ENCODE data around the gene KBTBD8.

KBTBD8 gene

DNA sequence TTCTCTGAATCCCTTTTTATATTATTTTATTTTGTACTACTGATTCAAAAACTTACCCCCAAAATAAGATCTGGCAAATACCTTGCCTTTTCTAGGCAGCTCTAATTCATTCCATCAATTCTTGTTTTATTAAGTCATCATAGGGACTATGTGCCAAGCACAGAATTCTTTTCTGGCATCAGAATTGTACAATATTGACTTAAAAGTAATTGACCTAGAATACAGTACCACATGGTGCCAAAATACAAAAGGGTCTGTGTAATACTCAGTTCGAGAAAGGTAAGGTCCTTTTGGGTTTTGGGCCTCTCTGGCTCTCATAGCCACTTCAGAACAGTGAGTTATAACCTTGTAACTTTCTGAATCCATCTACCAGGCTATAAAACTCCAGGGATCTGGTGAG, 46.2 kb downstream of the KBTBD8 start:
- Histone ChIP-seq H3K9ac (no peak overlapping the region), H3K27ac (no peak overlapping the region), H3K36me3 (ENCODE audit: control insufficient read depth, insufficient read depth, low read length) (no peaks in the 10 kb centered on the region), H2AFZ (no peak overlapping the region), H3K79me2 (no peaks in the 10 kb centered on the region), H3K4me2 (ENCODE audit: low read length) (no peak overlapping the region), H3K9me3 (ENCODE audit: control insufficient read depth, low read length) (no peaks in the 10 kb centered on the region), H3K4me1 (no peaks in the 10 kb centered on the region), H3K27me3 (ENCODE audit: control insufficient read depth, insufficient read depth, low read length) (no peaks in the 10 kb centered on the region), H3K4me3 (ENCODE audit: low read depth, low read length) (no peak overlapping the region)
- TF ChIP-seq CTCF (IDR thresholded peaks at IDR 0.05) = no peak

DNA sequence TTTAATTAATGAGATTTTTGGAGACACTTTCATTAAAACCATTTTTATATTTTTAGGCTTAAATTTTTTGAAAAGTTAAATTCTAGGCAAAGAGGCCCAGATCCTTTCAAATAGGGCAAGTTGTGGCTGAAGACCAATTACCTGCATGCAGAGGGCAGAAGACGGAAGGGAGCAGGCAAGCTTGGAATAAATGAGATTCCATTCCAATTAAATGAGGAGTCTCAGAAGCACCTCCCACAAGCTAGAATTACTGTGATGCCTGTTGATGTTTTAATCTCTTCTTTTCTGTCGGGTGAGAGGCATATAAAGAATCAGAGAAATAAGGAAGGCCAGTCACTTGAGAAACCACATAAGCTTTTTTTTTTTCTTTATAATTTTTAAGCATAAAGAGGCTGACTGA, 46.8 kb downstream of the KBTBD8 start:
- Histone ChIP-seq H3K4me2 (ENCODE audit: low read length) (no peak overlapping the region), H3K79me2 (no peaks in the 10 kb centered on the region), H3K9ac (no peak overlapping the region), H3K27me3 (ENCODE audit: control insufficient read depth, insufficient read depth, low read length) (no peaks in the 10 kb centered on the region), H3K9me3 (ENCODE audit: control insufficient read depth, low read length) (no peaks in the 10 kb centered on the region), H3K36me3 (ENCODE audit: control insufficient read depth, insufficient read depth, low read length) (no peaks in the 10 kb centered on the region), H3K4me1 (no peaks in the 10 kb centered on the region), H2AFZ (no peak overlapping the region), H3K4me3 (ENCODE audit: low read depth, low read length) (no peak overlapping the region), H3K27ac (no peak overlapping the region)
- TF ChIP-seq CTCF (IDR thresholded peaks at IDR 0.05) = no peak

GRCh38 chr3:67045711-67046465, 47.8 kb downstream of the KBTBD8 start:
- Histone ChIP-seq H3K4me2 (ENCODE audit: low read length) (no peak overlapping the region), H3K27ac (no peak overlapping the region), H3K9me3 (ENCODE audit: control insufficient read depth, low read length) (no peaks in the 10 kb centered on the region), H3K36me3 (ENCODE audit: control insufficient read depth, insufficient read depth, low read length) (no peaks in the 10 kb centered on the region), H3K27me3 (ENCODE audit: control insufficient read depth, insufficient read depth, low read length) (no peaks in the 10 kb centered on the region), H2AFZ (no peak overlapping the region), H3K4me1 (no peaks in the 10 kb centered on the region), H3K9ac (no peak overlapping the region), H3K4me3 (ENCODE audit: low read depth, low read length) (no peak overlapping the region), H3K79me2 (no peaks in the 10 kb centered on the region)
- TF ChIP-seq CTCF (IDR thresholded peaks at IDR 0.05) = no peak

GRCh38 chr3:67047051-67047450, 48.9 kb downstream of the KBTBD8 start:
- no peak overlapping the region for H3K4me2 ChIP-seq (ENCODE audit: low read length)
- TF ChIP-seq CTCF (IDR thresholded peaks at IDR 0.05) = no peak
- H3K4me1 ChIP-seq = no peaks in the 10 kb centered on the region
- H3K27ac ChIP-seq = no peak overlapping the region
- H3K9ac ChIP-seq = no peak overlapping the region
- H3K4me3 ChIP-seq (ENCODE audit: low read depth, low read length) = no peak overlapping the region
- H2AFZ ChIP-seq = no peak overlapping the region
- no peaks in the 10 kb centered on the region for H3K79me2 ChIP-seq
- no peaks in the 10 kb centered on the region for H3K27me3 ChIP-seq (ENCODE audit: control insufficient read depth, insufficient read depth, low read length)
- no peaks in the 10 kb centered on the region for H3K36me3 ChIP-seq (ENCODE audit: control insufficient read depth, insufficient read depth, low read length)
- H3K9me3 ChIP-seq (ENCODE audit: control insufficient read depth, low read length) = no peaks in the 10 kb centered on the region

Data from parathyroid adenoma (tissue), 2 donors.